Sciatic nerve (tissue), 2 donors: ENCODE results near the gene FAM216A. TPM values are rescaled to one million over a fixed set of nuclear protein-coding genes. Genes with fewer than 3 reads are reported as not detected.
"Not testable (repeated sequence)": the region's sequence is repeated elsewhere in the genome, so short reads cannot be mapped to it uniquely, and the experiment has no call there.

ENCODE experiments used
- ATAC-seq: fragments of 200-7000 bp; cut with Tn5 transposase; one replicate; pipeline ENCODE4 v1.9.1; 2020; ENCODE audit warnings: mild to moderate bottlenecking, moderate library complexity
- DNase-seq: peaks from one replicate; pipeline ENCODE4 v3.0.0-alpha.2; 2020; ENCODE audit warnings: low spot score
- intact Hi-C: fragments of 100-400 bp; cut with DNase I; formaldehyde crosslinking; loops from one replicate; pipeline ENCODE4 v1.14.2; 2022
- total RNA-seq: library from RNA; stranded (reverse); fragmentation: NEBNext Ultra II Directional; extraction: Animal tissue kit (Norgen Biotek cat#: 25700); gene quantifications from one replicate; pipeline ENCODE4 v1.2.1, GENCODE V29; 2021
- donor health status: DM: no; HTN: no; CAD: no.
- donor health status: DM: no; HTN: no; CAD: no.

The FAM216A gene
- total RNA-seq, 1 donor from 2014 or later, result 5.8 TPM

- DNase-seq (no peak), ATAC-seq (no peak)
- intact Hi-C loops, result no loop called here
Observed at GRCh38 chr12:110466791-110467190, 1.9 kb upstream of the FAM216A start.

- ATAC-seq (no peak), DNase-seq (no peak)
- intact Hi-C loops, result no loop called here
Observed at GRCh38 chr12:110467847-110468213, 815 bp upstream of the FAM216A start.

- intact Hi-C loops, result no loop called here
- DNase-seq (no peak), ATAC-seq (no peak)
Observed at GRCh38 chr12:110475426-110475825, 6.8 kb downstream of the FAM216A start.

- DNase-seq, result no peak
- no peak for ATAC-seq
- intact Hi-C loops, result no loop called here
Observed at GRCh38 chr12:110498984-110499706, 30.5 kb downstream of the FAM216A start.

GRCh38 chr12:110501399-110501751, 32.7 kb downstream of the FAM216A start:
- peak; percentile 18 for ATAC-seq
- intact Hi-C loops, result no loop called here
- DNase-seq, result no peak

GRCh38 chr12:110501752-110502738, 33.4 kb downstream of the FAM216A start, which contains the start of the genes RAD9B and VPS29:
RAD9B (plus strand) TSS chr12:110502331; CDS start chr12:110502338, 7 bp downstream.
VPS29 (minus strand) TSS chr12:110502111; CDS start chr12:110502051, 60 bp downstream.
- intact Hi-C loops, result no loop called here
- DNase-seq (peak; percentile 99), ATAC-seq (peak; percentile 99)

GRCh38 chr12:110503432-110503831, 34.8 kb downstream of the FAM216A start:
- no peak for ATAC-seq
- intact Hi-C loops, result no loop called here
- no peak for DNase-seq

- intact Hi-C loops, result no loop called here
- DNase-seq (no peak), ATAC-seq (no peak)
Observed at GRCh38 chr12:110505332-110505731, 36.7 kb downstream of the FAM216A start.

- DNase-seq (no peak), ATAC-seq (no peak)
- intact Hi-C loops, result no loop called here
Observed at GRCh38 chr12:110508071-110508586, 39.5 kb downstream of the FAM216A start.

- no peak for DNase-seq
Observed at GRCh38 chr12:110513842-110514241, 45.2 kb downstream of the FAM216A start.

GRCh38 chr12:110514363-110514762, 45.7 kb downstream of the FAM216A start:
- no peak for ATAC-seq
- intact Hi-C loops, result loop anchor here (10.0 kb wide), 1 partner anchor 80 kb away; no protein-coding TSS in a partner anchor
- DNase-seq, result no peak

More at GRCh38 chr12:110513842-110514241, 45.2 kb downstream of the FAM216A start:
- no peak for ATAC-seq
- intact Hi-C loops, result loop anchor here (10.0 kb wide), 1 partner anchor 81 kb away; no protein-coding TSS in a partner anchor

- ATAC-seq (no peak), DNase-seq (no peak)
- intact Hi-C loops, result loop anchor here (10.0 kb wide), 1 partner anchor 78 kb away; no protein-coding TSS in a partner anchor
Observed at GRCh38 chr12:110516995-110517394, 48.4 kb downstream of the FAM216A start.

GRCh38 chr12:110518014-110518413, 49.4 kb downstream of the FAM216A start:
- DNase-seq, ATAC-seq: not testable (repeated sequence)
- intact Hi-C loops, result loop anchor here (10.0 kb wide), 1 partner anchor 77 kb away; no protein-coding TSS in a partner anchor

GRCh38 chr12:110520876-110521712, 52.4 kb downstream of the FAM216A start:
- DNase-seq, ATAC-seq, intact Hi-C loops: not testable (repeated sequence)

GRCh38 chr12:110528277-110528839, 59.7 kb downstream of the FAM216A start:
- no peak for ATAC-seq
- intact Hi-C loops, result no loop called here
- DNase-seq, result no peak

GRCh38 chr12:110530511-110530910, 61.9 kb downstream of the FAM216A start:
- ATAC-seq (no peak), DNase-seq (no peak)
- intact Hi-C loops, result no loop called here

GRCh38 chr12:110531741-110532333, 63.2 kb downstream of the FAM216A start:
- ATAC-seq (no peak), DNase-seq (no peak)
- intact Hi-C loops, result no loop called here

- DNase-seq, result no peak
- intact Hi-C loops, result no loop called here
- ATAC-seq, result no peak
Observed at GRCh38 chr12:110532644-110533043, 64.0 kb downstream of the FAM216A start.
